ENCODE measurements around the gene PPP4R3B. TPM values are rescaled to one million over a fixed set of nuclear protein-coding genes. Genes with fewer than 3 reads are reported as not detected.

The PPP4R3B gene
- total and polyA plus RNA-seq, 8 donors = 63.8 to 78.7 (median 74.0) TPM

DNA sequence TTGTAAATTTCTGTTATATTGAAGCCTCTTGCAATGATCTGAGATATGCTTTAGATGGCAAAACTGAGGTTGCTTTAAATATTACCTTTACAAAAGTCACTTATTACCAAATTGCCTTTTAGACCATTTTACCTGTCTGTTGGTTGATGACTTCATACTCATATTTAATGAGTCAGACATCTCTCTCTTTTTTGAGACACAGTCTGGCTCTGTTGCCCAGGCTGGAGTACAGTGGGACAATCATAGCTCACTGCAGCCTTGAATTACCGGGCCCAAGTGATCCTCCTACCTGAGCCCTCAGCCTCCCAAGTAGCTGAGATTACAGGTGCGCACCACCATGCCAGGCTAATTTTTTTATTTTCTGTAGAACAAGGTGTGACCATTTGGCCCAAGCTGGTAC, 11.5 kb upstream of the PPP4R3B start:
- ATAC-seq (no peak), DNase-seq (no peak)
- Histone ChIP-seq H3K36me3 (peaks cover 0 to 36% of the 10 kb centered on the region in 2 donors), H3K4me1 (peaks cover 0 to 2% of the 10 kb centered on the region in 2 donors), H3K4me3 (no peak overlapping the region), H3K27me3 (no peaks in the 10 kb centered on the region), H3K9me3 (no peaks in the 10 kb centered on the region), H3K27ac (no peak overlapping the region)
- TF ChIP-seq, protein P1, sequence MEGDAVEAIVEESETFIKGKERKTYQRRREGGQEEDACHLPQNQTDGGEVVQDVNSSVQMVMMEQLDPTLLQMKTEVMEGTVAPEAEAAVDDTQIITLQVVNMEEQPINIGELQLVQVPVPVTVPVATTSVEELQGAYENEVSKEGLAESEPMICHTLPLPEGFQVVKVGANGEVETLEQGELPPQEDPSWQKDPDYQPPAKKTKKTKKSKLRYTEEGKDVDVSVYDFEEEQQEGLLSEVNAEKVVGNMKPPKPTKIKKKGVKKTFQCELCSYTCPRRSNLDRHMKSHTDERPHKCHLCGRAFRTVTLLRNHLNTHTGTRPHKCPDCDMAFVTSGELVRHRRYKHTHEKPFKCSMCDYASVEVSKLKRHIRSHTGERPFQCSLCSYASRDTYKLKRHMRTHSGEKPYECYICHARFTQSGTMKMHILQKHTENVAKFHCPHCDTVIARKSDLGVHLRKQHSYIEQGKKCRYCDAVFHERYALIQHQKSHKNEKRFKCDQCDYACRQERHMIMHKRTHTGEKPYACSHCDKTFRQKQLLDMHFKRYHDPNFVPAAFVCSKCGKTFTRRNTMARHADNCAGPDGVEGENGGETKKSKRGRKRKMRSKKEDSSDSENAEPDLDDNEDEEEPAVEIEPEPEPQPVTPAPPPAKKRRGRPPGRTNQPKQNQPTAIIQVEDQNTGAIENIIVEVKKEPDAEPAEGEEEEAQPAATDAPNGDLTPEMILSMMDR (IDR thresholded peaks at IDR 0.05) = no peak
- intact Hi-C loops (cut with DNase I) = no loop called here

DNA sequence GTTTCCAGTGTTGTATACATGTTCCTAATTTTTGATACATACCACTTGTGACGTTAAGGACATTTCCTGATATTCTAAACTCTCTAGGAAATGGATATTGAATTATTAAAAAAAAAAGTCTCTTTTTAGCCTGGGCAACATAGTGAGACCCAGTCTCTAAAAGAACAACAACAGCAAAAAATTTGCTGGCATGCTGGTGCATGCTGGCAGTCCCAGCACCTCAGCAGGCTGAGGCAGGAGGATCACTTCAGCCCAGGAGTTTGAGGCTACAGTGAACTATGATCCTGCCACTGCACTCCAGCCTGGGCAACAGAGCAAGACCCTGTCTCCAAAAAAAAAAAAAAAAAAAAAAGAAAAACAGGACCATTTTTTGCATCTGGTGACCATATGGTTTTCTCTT, 10.5 kb upstream of the PPP4R3B start:
- no peak overlapping the region for H3K27ac ChIP-seq
- H3K4me3 ChIP-seq = no peak overlapping the region
- H3K27me3 ChIP-seq = no peaks in the 10 kb centered on the region
- H3K36me3 ChIP-seq = peaks cover 0 to 26% of the 10 kb centered on the region in 2 donors
- TF ChIP-seq, protein P1 (IDR thresholded peaks at IDR 0.05) = no peak
- H3K9me3 ChIP-seq = no peaks in the 10 kb centered on the region
- intact Hi-C loops (cut with DNase I) = no loop called here
- DNase-seq = no peak
- no peak for ATAC-seq
- H3K4me1 ChIP-seq = peaks cover 0 to 6% of the 10 kb centered on the region in 2 donors

DNA sequence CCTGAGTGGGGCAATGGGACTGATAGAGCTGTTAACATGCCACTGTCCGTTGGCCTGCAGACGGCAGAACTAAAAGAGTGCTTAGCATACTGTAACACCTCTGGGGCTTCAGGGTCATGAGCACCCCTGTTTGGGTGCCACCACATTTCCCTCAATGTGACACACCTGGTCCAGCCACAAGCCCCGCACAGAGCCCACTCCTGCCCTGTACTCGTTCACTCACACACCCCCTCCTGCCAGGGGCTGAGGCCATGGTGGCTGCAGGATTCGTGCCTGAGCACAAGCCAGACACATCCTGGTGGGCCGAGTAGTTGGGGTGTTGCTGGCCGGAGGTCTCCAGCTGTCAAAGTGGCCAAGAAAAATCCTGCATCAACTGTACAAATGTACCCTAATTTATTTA, 4.4 kb upstream of the PPP4R3B start:
- intact Hi-C loops (cut with DNase I) = no loop called here
- Histone ChIP-seq H3K9me3 (no peaks in the 10 kb centered on the region), H3K4me3 (no peak overlapping the region), H3K4me1 (peaks cover 8 to 37% of the 10 kb centered on the region in 2 donors), H3K27ac (no peak overlapping the region), H3K36me3 (peaks cover 0 to 20% of the 10 kb centered on the region in 2 donors), H3K27me3 (no peaks in the 10 kb centered on the region)
- TF ChIP-seq, protein P1 (IDR thresholded peaks at IDR 0.05) = no peak
- no peak for ATAC-seq
- DNase-seq = no peak

DNA sequence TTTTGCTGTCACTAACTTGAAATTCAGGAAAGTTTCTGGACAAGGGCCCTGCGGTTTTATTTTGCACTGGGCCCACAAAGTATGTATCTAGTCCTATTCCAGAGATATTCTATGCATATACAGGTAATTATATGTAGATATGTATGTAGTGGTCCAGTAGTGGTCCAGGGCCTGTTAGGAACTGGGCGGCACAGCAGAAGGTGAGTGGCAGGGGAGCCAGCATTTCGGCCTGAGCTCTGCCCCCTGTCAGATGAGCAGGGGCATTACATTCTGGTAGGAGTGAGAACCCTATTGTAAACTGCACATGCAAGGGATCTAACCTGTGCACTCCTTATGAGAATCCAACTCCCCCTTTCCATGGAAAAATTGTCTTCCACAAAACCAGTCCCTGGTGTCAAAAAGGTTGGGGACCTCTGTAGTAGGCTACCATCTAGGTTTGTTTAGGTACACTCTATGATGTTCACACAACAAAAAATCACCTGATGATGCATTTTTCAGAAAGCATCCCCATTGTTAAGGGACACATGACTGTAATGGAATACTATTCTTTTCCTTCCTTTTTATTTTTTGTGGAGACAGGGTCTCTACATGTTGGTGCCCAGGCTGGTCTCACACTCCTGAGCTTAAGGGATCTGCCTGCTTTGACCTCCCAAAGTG, 2.8 kb upstream of the PPP4R3B start:
- ATAC-seq = no peak
- intact Hi-C loops (cut with DNase I) = no loop called here
- Histone ChIP-seq H3K4me3 (peak overlapping the region in 1 of 2 donors; percentile 77), H3K4me1 (peaks cover 13 to 50% of the 10 kb centered on the region in 2 donors), H3K36me3 (peaks cover 0 to 11% of the 10 kb centered on the region in 2 donors), H3K27ac (no peak overlapping the region), H3K27me3 (no peaks in the 10 kb centered on the region), H3K9me3 (no peaks in the 10 kb centered on the region)
- DNase-seq = no peak
- TF ChIP-seq, protein P1 (IDR thresholded peaks at IDR 0.05) = peak in 1 of 2 donors; percentile 26

DNA sequence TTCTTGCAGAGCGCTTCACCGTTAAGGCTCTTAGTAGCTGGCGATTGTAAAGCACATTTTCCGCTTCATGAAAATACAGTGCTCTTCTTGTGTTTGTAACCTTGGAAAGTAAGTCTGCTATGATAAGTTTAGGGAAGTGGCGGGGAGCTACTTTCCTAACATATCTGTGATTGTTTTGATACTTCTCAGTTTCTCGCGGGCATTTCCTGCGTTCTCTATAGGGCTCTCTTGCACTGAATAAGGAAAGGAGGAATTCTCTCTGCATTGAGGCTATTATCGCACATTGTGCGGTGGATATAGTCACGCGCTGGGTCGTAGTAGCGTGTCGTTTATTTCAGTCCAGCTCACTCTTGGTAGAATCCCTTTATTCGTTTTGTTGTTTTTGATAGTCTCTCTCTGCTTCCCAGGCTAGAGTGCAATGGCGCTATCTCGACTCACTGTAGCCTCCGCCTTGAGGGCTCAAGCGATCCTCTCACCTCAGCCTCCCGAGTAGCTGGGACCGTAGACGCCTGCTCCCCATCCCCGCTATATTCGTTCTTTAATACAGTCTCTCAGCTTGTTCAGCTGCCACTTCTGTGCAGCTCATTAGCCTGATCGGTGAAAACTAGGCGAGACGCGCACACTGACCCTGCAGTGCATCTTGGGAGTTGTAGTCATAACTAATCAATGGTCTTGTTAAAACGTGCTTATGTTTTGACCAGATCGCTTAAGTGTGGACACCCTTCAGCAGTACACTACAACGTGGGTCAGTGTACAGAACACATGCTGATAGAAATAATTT, 1.0 kb upstream of the PPP4R3B start:
- ATAC-seq (peak; percentile 44), DNase-seq (peak; percentile 45 to 77 (median 63))
- H3K4me1 ChIP-seq = peaks cover 14 to 61% of the 10 kb centered on the region in 2 donors
- H3K36me3 ChIP-seq = peaks cover 0 to 26% of the 10 kb centered on the region in 2 donors
- intact Hi-C loops (cut with DNase I) = no loop called here
- H3K27me3 ChIP-seq = no peaks in the 10 kb centered on the region
- peak overlapping the region; percentile 96 for H3K27ac ChIP-seq
- no peaks in the 10 kb centered on the region for H3K9me3 ChIP-seq
- TF ChIP-seq, protein P1 (IDR thresholded peaks at IDR 0.05) = no peak
- H3K4me3 ChIP-seq = peak overlapping the region; percentile 77 to 82

Measured in left lung (tissue), 10 donors.